ENCODE results near the gene LTV1.
"Not testable (repeated sequence)": the region's sequence is repeated elsewhere in the genome, so short reads cannot be mapped to it uniquely, and the experiment has no call there.

The LTV1 gene

DNA sequence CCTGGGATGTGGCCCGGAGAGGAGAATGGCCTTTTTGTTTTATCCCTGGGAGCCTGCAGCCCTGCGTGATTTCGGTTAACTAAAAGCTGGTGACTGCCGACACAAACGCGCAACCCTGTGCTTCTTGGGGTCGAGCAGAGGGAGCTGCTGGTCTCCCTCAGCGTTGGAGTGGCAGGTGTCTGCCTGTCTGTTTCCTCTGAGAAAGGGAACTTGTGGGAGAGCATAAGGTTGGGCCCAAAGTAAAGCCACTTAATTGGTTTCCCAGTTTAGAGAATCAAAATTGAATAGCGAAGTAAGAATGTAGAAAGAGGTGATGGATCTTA, 500 bp downstream of the LTV1 start:
- DNase-seq = no peak

- DNase-seq = no peak
These were observed 868 bp downstream of the LTV1 start for GRCh38 chr6:143844006-143844405.

DNA sequence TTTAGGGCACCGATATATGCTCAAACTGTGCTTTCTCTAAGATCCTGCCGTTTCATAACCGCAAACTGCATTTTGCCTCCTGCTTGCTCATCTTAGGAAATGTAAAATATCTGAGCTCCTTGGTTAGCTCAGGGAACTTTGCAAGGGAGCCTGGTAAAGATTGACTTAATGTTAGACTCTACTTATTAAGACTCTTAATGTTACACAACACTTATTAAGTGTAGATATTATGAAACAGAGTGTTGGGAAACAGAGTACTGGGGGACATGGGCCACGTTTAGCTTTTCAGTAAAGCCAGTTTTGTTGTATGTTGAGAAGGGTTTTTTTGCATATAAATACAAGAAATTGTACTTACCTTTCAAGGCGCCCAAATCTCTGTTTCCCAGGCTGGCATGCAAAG, 1.9 kb downstream of the LTV1 start:
- DNase-seq = no peak

- not testable (repeated sequence) for DNase-seq
These were observed 8.6 kb downstream of the LTV1 start for GRCh38 chr6:143851706-143852105.

- not testable (repeated sequence) for DNase-seq
These were observed 11.9 kb downstream of the LTV1 start for GRCh38 chr6:143855057-143855456.

- DNase-seq = not testable (repeated sequence)
These were observed 13.6 kb downstream of the LTV1 start for GRCh38 chr6:143856762-143857161.

DNA sequence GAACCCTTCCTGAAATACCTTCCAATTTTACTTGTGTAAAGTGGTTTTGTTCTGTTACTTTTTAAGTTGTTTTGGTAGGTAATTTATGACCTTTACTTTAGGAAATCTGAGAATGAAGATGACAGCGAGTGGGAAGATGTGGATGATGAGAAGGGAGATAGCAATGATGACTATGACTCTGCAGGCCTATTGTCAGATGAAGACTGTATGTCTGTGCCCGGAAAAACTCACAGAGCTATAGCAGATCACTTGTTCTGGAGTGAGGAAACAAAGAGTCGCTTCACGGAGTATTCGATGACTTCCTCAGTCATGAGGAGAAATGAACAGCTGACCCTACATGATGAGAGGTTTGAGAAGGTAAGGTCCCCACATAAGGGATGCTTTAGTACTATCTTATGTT, 14.5 kb downstream of the LTV1 start:
- DNase-seq = no peak

- DNase-seq = no peak
These were observed 16.9 kb downstream of the LTV1 start for GRCh38 chr6:143859891-143860660.

GRCh38 chr6:143863771-143864170, 20.6 kb downstream of the LTV1 start:
- no peak for DNase-seq

- no peak for DNase-seq
These were observed 21.1 kb downstream of the LTV1 start, which contains the start of gene ZC2HC1B for GRCh38 chr6:143864234-143864633. ZC2HC1B (plus strand) TSS chr6:143864474; CDS start chr6:143864540, 66 bp downstream.

GRCh38 chr6:143867236-143867635, 24.1 kb downstream of the LTV1 start:
- DNase-seq = no peak

GRCh38 chr6:143868808-143869207, 25.7 kb downstream of the LTV1 start:
- not testable (repeated sequence) for DNase-seq

GRCh38 chr6:143871202-143871730, 28.1 kb downstream of the LTV1 start:
- DNase-seq = not testable (repeated sequence)

DNA sequence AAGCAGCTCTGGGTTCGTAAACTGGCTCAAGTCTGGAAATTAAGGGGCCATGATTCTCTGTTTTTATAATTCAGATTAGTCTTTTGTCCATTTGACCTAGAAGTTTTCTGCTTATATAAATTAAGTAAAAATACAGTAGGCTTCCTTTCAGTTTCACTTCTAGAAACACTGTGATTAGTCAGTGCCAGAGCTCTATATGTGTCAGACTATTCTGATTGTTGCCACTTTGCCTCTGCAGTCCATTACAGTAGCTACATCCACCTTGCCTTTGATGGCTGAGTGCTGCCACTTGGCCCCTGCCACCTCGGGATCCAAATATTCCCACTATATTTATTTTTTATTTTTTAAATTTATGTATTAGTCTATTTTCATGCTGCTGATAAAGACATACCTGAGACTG, 29.1 kb downstream of the LTV1 start:
- no peak for DNase-seq

DNA sequence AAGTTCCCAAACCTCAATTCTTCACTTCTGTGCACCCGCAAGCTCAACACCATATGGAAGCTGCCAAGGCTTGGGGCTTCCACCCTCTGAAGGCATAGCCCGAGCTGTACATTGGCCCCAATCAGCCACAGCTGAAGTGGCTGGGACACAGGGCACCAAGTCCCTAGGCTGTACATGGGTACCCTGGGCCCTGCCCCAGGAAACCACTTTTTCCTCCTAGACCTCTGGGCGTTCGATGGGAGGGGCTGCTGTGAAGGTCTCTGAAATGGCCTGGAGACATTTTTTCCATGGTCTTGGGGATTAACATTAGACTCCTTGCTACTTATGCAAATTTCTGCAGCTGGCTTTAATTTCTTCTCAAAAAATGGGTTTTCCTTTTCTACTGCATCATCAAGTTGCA, 30.5 kb downstream of the LTV1 start:
- not testable (repeated sequence) for DNase-seq

DNA sequence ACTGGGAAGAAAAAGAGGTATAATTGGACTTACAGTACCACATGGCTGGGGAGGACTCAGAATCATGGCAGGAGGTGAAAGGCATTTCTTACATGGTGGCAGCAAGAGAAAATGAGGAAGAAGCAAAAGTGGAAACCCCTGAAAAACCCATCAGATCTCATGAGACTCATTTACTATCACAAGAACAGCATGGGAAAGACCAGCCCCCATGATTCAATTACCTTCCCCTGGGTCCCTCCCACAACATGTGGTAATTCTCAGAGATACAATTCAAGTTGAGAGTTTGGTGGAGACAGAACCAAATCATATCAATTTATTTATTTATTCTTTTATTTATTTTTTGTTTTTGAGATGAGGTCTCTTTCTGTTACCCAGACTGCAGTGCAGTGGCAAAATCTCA, 31.4 kb downstream of the LTV1 start:
- DNase-seq = not testable (repeated sequence)

DNA sequence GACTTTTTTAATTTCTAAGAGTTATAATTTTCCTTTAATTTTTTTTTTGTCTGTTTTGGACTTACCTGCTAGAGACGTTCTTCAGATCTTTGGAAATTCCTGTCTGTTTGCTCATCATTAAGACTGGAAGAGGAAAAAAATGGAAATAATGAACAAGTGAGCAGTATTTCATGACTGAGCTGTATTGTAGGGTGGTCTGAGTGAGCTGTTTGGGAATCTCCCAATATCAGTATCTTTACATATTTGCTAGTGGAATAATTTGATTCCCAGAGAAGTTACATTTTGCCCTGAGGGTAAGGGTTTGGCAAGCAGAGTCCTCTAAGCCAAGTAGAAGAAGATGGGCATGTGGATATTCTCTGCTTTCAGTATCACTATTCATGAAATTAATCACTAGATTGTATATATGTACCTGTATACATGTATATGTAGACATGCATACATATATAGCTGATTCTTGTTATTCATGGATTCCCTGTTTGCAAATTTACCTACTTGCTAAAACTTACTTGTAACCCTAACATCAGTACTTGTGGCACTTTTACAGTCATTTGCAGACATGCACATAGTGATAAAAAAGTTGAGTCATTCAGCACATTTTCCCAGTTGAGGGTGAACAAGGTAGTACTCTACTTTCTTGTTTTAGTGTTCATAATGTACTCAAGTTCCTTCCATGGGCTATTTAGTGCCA, 34.6 kb downstream of the LTV1 start:
- no peak for DNase-seq

DNA sequence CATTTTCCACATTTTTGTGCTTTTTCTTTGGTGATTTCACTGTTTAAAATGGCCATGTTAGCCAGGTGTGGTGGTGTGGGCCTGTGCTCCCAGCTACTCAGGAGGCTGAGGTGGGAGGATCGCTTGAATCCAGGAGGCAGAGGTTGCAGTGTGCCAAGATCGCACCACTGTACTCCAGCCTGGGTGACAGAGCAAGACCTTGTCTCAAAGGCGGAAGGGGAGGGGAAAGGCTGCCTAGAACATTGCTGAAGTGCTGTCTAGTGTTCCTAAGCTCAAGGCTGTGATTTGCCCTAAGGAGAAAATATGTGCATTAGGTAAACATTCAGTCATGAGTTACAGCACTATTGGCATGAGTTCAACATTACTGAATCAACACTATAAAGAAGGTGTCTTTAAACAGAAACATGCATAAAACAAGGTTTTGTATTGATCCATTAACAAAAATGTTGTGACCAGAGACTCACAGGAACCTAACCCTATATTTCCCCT, 35.2 kb downstream of the LTV1 start:
- DNase-seq = no peak

GRCh38 chr6:143880412-143880811, 37.3 kb downstream of the LTV1 start:
- no peak for DNase-seq

DNA sequence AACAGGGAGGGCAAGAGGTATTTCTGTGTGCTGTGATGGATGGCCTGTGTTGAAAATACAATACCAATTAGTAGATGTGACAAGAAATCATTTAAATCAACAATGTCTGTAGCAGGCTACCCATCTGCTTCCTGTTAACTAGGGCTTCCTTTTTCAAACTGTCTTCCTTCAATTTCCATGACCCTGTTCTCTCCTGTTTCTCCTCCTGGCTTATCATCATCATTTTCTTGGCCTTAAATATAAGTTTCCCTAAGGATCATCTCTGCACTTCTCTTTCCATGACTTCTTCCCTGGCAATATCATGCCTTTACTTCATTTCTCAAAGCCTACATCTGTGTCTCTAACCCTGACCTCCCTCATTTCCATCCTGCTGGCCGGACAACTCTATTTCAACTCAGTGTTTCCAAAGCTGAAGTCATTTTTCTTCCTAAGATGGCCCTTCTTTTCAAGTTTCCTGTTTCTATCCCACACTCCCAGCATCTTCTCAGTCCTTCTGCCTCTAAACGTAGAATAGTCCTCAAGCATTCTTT, 39.3 kb downstream of the LTV1 start:
- no peak for DNase-seq

GRCh38 chr6:143884216-143884900, 41.2 kb downstream of the LTV1 start:
- no peak for DNase-seq

DNA sequence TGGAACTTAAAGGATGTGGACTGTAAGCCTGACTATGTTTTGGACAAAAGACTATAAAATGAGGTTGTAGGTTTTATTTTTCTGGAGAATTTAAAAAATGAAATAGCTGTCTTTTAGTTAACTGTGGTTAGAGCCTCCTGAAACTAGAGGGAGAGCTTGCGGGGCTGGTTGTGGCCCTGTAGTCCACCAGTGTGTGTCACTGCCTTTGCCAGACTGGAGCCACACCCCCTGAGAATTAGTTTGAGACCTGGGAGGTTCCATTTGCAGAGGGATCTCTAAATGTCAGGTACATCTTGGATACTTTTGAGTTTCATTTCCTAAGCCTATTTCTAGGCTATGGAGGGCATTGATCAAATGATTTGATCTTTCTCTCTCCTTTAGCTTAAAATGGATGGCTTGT, 42.0 kb downstream of the LTV1 start:
- DNase-seq = no peak

- DNase-seq = no peak
These were observed 51.5 kb downstream of the LTV1 start for GRCh38 chr6:143894655-143895054.

All from KG1 (cell line).